Choroid plexus epithelial cell (primary cell): ENCODE data around the gene C4orf50.

Experiments used
- DNase-seq: peaks from one replicate; pipeline ENCODE4 v3.0.0-alpha.2; 2010; ENCODE audit warnings: low read depth
- H3K4me3 ChIP-seq: 2 replicates; pipeline ENCODE4 v1.5.1; 2011; ENCODE audit warnings: low read depth, mild to moderate bottlenecking, control low read depth, low read length, moderate library complexity
- TF ChIP-seq, protein P1 (sequence below): conservative IDR thresholded peaks from 2 replicates; pipeline ENCODE4 v1.5.1; 2011; ENCODE audit warnings: low read depth, mild to moderate bottlenecking, control low read depth, inconsistent platforms, low read length, moderate library complexity

The C4orf50 gene

DNA sequence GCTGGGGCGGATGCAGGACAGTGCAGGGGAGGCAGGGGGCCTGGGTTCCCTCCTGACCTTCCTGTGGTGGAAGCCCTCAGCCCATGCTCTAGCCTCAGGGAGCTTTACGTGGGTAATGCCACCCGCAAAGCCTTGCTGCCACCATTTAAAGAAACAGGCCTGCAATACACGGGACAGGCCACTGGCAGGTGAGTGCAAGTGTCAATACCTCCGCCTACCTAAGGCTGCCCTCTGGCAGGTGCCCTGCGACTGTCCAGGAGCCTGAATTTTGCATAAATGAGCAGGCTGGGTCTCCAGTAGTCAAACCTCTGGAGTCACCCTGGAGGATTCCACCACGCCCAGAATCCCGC is 131.2 kb downstream of the C4orf50 start:
- no peak for DNase-seq
- TF ChIP-seq, protein P1, sequence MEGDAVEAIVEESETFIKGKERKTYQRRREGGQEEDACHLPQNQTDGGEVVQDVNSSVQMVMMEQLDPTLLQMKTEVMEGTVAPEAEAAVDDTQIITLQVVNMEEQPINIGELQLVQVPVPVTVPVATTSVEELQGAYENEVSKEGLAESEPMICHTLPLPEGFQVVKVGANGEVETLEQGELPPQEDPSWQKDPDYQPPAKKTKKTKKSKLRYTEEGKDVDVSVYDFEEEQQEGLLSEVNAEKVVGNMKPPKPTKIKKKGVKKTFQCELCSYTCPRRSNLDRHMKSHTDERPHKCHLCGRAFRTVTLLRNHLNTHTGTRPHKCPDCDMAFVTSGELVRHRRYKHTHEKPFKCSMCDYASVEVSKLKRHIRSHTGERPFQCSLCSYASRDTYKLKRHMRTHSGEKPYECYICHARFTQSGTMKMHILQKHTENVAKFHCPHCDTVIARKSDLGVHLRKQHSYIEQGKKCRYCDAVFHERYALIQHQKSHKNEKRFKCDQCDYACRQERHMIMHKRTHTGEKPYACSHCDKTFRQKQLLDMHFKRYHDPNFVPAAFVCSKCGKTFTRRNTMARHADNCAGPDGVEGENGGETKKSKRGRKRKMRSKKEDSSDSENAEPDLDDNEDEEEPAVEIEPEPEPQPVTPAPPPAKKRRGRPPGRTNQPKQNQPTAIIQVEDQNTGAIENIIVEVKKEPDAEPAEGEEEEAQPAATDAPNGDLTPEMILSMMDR, result no peak
- no peak overlapping the region for H3K4me3 ChIP-seq

DNA sequence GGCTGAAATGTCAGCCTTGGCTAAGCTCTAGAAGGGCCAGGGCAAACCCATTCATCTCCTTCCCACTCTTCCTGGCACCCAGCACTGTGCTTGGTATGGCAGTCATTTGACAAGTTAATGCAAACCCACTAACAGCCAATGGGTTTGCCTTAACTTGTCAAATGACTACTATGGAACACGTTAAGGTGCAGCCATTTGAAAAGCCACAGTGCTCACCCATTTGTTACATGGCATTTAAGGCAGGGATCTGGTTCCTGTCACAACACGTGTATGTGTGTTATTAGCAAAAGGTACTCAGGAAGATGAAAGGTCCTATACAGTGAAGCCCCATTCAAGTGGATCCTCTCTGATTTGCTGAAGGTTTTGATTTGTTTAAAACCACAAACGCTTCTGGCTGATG is 132.5 kb downstream of the C4orf50 start:
- no peak for DNase-seq
- TF ChIP-seq, protein P1, result no peak
- H3K4me3 ChIP-seq, result no peak overlapping the region

DNA sequence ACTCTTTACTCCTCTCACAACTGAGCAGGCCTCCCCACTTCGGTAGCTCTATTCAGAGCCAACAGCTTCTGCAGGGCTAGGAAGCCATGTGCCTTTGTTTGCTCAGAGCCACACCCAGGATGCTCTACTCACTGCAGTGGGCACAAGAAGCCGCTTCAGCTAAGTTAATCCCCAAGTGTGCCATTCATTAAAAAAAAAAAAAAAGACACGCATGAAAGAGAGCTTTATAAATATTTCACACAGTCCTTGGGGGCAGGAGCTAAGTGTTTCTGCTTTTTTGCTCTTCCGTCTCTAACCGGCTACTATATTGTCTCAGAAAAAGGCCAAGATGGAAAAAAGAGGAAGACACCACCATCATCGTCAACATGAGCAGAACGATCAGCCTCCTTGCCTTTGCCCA is 133.4 kb downstream of the C4orf50 start:
- no peak for DNase-seq
- H3K4me3 ChIP-seq, result no peak overlapping the region
- TF ChIP-seq, protein P1, result no peak

DNA sequence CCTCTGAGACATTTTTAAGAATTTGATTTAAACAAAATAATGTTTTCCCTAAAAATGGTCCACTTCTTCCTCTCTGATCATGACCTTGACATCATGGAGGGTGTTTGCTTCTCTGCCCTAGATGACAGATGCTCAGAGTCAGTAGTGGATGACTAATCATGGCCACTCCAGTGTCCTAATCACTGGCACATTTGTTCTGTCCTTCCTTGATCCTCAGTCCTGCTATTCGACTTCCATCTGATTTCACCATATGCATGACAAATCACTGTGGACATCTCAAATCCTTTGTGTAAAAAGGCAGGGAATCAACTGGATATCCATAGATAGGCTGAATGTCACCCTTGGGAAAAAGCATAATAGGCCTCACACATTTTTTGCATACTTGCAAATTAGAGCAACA is 134.3 kb downstream of the C4orf50 start:
- no peak for DNase-seq
- no peak overlapping the region for H3K4me3 ChIP-seq

DNA sequence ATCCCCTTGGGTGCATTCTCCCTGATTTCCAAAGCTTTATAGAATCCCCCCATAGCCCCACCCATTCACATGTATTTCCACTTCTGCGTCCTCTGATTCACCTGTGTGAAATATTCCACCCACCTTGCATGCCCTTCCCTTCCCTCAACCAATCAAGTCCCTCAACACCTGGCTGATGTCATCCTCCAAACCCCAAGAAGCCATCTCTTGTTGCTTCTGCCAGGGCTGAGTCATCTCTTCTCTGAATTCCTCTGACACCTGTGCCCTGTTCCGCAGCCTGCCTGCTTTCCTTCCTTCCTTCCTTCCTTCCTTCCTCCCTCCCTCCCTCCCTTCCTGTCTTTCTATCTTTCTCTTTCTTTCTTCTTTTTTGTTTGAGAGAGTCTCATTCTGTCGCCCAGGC is 135.3 kb downstream of the C4orf50 start:
- TF ChIP-seq, protein P1, result no peak
- no peak overlapping the region for H3K4me3 ChIP-seq
- DNase-seq, result no peak

More for the DNA sequence above, 134.3 kb downstream of the C4orf50 start:
- TF ChIP-seq, protein P1, result no peak

DNA sequence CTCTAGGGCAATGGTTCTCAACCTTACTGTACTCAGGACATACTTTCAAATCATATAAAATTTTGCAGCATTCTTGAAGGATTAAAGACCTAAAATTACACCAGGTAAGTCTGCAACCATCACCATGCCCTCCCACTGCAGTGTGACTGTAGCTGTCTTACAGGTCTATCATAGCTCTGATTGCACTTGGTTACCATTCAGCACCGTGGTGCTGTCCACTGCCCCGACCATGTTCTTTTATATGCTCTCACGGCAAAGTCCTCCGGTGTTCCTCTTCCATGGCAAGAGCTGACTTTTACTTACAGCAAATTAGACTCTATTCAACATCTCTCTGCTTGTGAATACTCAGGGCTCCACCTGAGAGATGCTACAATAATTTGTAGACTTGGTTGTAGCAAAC is 136.9 kb downstream of the C4orf50 start:
- TF ChIP-seq, protein P1, result no peak
- DNase-seq, result peak; percentile 12
- H3K4me3 ChIP-seq, result no peak overlapping the region

DNA sequence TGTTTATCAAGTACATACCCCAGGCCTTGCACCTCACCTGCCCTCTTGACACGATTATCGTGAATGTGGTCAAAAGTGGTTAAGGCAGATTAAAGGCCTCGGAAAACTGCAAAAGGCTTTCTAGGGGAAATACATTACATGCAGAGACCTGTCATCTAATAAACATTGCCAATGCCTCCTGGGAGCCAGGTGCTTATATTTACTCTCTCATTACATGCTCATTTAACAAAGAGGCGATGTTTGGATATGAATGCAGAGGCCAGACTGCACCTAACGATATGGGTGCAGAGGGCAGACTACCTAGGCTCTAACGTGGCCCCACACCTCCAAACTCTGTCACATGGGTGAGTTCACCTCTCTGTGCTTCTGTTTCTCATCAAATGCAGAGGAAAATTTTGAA is 139.9 kb downstream of the C4orf50 start:
- DNase-seq, result no peak
- no peak overlapping the region for H3K4me3 ChIP-seq
- TF ChIP-seq, protein P1, result no peak
